Fibroblast of the aortic adventitia (primary cell): ENCODE data around the gene SLC6A3. TPM values are rescaled to one million over a fixed set of nuclear protein-coding genes. Genes with fewer than 3 reads are reported as not detected.
A peak's percentile ranks its signal among the peaks of the same experiment; 100 is the strongest.

Experiments used
- DNase-seq: peaks from one replicate; pipeline ENCODE4 v3.0.0-alpha.2; 2010; ENCODE audit warnings: low read depth
- H3K4me3 ChIP-seq: 2 replicates; pipeline ENCODE4 v1.5.1; 2011; ENCODE audit warnings: low read depth, mild to moderate bottlenecking, control low read depth, low read length, moderate library complexity
- total RNA-seq: library from RNA; depleted of rRNA; stranded (reverse); fragments of >200 nt; gene quantifications from 2 replicates; pipeline ENCODE4 v1.2.3, GENCODE V29; 2012; ENCODE audit warnings: low replicate concordance
- TF ChIP-seq, protein P1 (sequence below): IDR thresholded peaks from 2 replicates; pipeline ENCODE4 v1.5.1; 2011; ENCODE audit warnings: mild to moderate bottlenecking, low read length, control low read depth, inconsistent platforms; ENCODE audit not compliant: insufficient read depth

SLC6A3 gene
- total RNA-seq, 1 donor = not detected

DNA sequence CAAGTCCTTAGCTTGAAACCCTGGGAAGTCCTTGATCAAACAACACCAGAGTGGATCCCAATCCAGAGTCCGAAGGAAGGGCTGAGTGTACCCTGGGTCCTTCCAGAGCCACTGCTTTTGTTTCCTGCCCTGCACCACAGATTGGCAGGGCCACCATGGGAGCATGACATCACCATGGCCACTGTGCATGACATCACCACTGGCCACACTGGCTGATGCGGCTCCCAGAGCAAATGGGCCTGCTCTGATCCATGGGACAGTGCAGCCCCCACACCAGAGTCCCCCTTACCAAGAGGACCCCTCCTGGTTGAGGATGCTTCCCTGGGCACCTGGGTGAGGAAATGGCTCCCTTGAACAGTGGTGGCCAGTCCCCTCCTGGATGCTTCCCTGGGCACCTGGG lies 9.9 kb downstream of the SLC6A3 start:
- no peak overlapping the region for H3K4me3 ChIP-seq
- no peak for DNase-seq
- TF ChIP-seq, protein P1, sequence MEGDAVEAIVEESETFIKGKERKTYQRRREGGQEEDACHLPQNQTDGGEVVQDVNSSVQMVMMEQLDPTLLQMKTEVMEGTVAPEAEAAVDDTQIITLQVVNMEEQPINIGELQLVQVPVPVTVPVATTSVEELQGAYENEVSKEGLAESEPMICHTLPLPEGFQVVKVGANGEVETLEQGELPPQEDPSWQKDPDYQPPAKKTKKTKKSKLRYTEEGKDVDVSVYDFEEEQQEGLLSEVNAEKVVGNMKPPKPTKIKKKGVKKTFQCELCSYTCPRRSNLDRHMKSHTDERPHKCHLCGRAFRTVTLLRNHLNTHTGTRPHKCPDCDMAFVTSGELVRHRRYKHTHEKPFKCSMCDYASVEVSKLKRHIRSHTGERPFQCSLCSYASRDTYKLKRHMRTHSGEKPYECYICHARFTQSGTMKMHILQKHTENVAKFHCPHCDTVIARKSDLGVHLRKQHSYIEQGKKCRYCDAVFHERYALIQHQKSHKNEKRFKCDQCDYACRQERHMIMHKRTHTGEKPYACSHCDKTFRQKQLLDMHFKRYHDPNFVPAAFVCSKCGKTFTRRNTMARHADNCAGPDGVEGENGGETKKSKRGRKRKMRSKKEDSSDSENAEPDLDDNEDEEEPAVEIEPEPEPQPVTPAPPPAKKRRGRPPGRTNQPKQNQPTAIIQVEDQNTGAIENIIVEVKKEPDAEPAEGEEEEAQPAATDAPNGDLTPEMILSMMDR = no peak

DNA sequence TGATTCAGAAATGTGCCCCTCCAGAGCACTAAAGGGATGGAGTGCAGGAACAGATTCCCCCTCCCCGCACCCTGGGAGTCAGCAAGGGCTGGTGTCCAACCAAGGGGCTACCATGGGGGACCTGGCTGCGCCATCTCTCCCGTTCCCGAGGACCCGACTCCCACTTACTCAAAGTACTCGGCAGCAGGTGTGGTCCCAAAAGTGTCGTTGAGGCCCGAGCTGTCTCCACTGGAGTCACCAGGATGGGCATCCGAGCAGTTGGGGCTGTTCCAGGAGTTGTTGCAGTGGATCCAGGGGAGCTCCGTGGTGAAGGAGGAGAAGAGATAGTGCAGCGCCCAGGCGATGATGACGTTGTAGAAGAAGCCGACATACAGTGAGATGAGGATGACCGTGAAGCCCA lies 12.9 kb downstream of the SLC6A3 start:
- H3K4me3 ChIP-seq = no peak overlapping the region
- DNase-seq = no peak
- TF ChIP-seq, protein P1 = no peak

DNA sequence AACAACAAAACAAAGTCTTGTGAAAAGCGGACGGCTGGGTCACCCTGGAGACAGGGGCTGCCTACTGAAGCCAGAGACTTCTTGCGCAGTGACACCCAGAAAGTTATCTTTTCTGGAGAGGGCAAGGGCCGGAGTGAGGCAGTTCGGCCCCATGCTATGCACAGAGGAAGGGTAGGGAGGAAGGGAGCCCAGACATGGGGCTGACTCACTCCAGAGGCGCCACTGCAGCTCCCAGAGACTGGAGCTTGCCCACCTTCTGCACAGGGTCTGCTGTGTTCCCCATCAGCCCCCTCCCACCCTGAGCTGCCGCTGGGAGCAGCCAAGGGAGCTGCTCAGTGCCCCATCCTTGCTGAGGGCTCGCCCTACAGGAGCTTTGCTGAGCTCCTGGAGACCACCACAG lies 13.3 kb downstream of the SLC6A3 start:
- no peak overlapping the region for H3K4me3 ChIP-seq
- TF ChIP-seq, protein P1 = no peak
- DNase-seq = no peak

DNA sequence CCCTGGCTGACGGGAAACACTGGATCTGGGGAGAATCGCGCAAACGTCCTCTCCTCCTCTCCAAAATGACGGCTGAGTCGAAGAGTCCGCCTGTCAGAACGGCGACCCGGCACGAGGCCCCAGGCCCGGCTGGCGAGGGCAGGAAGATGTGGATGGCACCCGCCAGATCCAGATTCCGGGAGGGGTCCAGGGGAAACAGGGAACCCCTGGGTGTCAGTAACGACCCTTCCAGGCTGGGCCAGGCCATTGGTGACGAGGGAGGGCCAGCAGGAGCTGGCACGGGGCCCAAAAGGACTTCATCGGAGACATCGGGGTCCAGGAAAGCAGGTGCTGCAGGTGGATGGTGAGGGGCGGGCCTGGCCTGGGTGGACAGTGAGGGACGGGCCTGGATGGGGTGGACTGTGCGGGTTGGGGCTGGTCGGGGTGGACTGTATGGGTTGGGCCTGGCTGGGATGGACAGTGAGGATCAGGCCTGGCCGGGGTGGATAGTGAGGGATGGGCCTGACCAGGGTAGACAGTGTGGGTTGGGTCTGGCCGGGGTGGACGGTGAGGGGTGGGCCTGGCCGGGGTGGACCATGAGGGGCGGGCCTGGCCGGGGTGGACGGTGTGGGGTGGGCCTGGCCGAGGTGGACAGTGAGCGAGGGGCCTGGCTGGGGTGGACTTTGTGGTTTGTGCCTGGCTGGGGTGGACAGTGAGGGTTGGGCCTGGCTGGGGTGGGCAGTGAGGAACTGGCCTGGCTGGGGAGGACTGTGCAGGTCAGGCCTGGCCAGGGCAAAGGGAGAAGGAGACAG lies 14.0 kb downstream of the SLC6A3 start:
- no peak for DNase-seq
- TF ChIP-seq, protein P1 = no peak
- H3K4me3 ChIP-seq = no peak overlapping the region

DNA sequence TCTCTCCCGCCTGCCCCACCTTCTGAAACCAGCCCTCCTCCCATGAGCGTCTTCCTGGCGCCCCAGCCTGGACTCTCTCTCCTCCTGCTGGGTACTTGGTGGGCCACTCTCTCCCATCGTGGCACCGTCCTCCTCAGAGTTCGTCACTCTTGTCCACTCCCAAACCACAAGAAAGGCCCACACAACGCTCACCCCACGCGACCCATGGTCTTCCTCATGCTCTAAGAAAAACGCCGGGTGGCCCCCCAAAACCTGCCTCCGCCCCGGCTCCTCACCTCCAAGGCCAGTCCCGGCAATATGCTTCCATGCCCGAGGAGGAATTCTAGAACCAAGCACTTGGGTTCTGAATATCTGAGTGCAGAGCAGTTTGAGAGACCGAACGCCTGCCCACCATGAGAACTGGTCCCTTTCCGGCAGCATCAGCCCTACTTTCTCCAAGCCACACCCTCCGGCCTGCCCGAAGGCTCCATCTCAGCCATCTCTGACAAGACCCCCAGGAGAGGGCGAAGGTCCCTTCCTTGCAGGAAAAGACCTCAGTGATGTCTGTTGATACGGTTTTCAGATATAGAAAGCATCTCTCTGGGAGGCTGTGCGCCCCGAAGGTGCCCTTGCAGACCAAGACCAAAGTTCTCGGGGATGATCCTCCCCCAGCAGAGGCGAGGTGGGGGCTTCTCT lies 15.0 kb downstream of the SLC6A3 start:
- TF ChIP-seq, protein P1 = no peak
- H3K4me3 ChIP-seq = no peak overlapping the region
- no peak for DNase-seq

DNA sequence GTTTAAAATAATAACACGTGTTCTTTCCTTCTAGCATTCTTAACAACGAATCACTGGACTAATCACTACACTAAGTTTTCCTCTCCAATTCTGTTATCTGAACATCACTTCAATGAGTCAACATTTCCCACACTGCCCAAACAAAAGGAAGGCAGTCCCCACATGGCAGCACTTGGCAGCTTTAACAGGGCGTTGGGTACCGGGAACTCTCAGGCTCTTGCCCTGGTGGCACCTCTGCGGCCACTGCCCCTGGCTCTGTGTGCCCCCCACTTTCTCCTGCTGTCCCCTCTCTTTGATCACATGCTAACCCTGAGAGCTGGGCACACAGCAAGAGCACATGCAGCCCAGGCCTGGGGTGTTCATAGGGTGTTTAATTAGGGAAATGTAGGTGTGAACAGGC lies 15.7 kb downstream of the SLC6A3 start:
- no peak overlapping the region for H3K4me3 ChIP-seq
- TF ChIP-seq, protein P1 = no peak
- peak; percentile 3 for DNase-seq
